ENCODE measurements around the gene CROCC. TPM values are rescaled to one million over a fixed set of nuclear protein-coding genes. Genes with fewer than 3 reads are reported as not detected.

Gene CROCC
- total RNA-seq, 1 donor from 2014 or later: 26.2 TPM

DNA sequence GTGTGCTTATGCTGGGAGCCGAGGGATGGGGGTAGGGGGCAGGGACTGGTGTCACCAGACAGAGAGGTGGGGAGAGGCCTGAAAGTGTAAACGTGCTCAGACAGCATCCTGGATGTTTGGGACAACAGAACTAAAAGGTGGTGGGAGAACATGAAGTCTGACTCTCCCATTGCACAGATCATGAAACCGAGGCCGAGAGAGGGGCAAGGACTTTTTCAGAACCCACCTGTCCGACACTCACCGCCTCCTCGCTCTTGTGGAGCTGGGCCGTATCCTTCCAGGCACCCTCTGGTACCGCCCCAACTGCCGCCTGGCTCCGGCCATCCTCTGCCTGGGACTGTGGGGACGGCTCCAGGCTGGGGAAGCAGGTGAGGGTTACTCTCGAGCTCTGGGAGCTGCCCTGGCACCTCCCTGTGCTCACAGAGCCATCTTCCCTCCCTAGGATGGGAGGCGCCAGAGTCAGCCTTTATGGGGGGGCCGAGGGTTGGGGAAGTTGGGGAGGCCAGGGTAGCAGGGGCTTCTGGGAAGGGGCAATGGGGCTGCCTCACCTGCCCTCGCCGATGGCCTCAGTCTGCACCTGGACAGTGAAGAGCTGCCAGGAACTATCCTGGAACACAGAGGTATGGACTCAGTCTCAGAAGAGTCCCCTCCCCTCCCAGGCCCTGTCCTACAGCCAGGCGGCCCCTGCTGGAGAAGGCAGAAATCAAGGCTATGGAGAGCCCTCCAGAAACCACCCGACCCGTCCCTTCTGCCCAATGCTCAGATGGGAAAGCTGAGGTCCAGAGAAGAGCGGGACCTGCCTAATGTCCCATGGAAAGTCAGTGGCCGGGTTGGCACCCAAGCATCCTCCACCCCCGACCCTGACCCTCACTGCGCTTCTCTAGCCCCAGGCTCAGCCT, 83.0 kb downstream of the CROCC start:
- TF ChIP-seq, protein P1, sequence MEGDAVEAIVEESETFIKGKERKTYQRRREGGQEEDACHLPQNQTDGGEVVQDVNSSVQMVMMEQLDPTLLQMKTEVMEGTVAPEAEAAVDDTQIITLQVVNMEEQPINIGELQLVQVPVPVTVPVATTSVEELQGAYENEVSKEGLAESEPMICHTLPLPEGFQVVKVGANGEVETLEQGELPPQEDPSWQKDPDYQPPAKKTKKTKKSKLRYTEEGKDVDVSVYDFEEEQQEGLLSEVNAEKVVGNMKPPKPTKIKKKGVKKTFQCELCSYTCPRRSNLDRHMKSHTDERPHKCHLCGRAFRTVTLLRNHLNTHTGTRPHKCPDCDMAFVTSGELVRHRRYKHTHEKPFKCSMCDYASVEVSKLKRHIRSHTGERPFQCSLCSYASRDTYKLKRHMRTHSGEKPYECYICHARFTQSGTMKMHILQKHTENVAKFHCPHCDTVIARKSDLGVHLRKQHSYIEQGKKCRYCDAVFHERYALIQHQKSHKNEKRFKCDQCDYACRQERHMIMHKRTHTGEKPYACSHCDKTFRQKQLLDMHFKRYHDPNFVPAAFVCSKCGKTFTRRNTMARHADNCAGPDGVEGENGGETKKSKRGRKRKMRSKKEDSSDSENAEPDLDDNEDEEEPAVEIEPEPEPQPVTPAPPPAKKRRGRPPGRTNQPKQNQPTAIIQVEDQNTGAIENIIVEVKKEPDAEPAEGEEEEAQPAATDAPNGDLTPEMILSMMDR (IDR thresholded peaks at IDR 0.05; ENCODE audit: insufficient read depth, low read length, poor library complexity, severe bottlenecking): peak; percentile 5
- H3K27me3 ChIP-seq (ENCODE audit: control insufficient read depth, insufficient read depth, low read length): no peaks in the 10 kb centered on the region
- peaks cover 2% of the 10 kb centered on the region for H3K36me3 ChIP-seq (ENCODE audit: control insufficient read depth, insufficient read depth, low read length)
- H3K4me3 ChIP-seq (ENCODE audit: low read depth, low read length): no peak overlapping the region
- DNase-seq (ENCODE audit: low read depth): no peak

DNA sequence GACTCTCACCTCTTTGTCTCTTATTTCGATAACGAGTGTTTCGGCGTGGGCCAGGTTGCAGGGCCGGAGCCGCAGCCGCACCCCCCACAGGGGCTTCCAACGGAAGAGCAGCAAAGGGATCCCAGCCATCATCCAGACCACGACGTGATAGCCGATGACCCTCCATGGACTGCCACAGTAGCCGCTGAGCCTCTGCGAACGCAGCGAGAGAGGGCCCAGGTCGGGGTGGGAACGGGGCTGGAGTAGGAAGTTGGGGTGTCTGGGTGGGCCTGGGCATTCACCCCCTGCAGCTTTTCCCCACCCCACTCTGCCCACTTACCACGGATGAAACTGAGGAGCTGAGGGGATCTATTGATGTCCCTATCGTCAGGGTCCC, 83.6 kb downstream of the CROCC start:
- TF ChIP-seq, protein P1 (IDR thresholded peaks at IDR 0.05; ENCODE audit: insufficient read depth, low read length, poor library complexity, severe bottlenecking): no peak
- H3K4me3 ChIP-seq (ENCODE audit: low read depth, low read length): no peak overlapping the region
- H3K27me3 ChIP-seq (ENCODE audit: control insufficient read depth, insufficient read depth, low read length): no peaks in the 10 kb centered on the region
- H3K36me3 ChIP-seq (ENCODE audit: control insufficient read depth, insufficient read depth, low read length): peaks cover 2% of the 10 kb centered on the region
- no peak for DNase-seq (ENCODE audit: low read depth)

DNA sequence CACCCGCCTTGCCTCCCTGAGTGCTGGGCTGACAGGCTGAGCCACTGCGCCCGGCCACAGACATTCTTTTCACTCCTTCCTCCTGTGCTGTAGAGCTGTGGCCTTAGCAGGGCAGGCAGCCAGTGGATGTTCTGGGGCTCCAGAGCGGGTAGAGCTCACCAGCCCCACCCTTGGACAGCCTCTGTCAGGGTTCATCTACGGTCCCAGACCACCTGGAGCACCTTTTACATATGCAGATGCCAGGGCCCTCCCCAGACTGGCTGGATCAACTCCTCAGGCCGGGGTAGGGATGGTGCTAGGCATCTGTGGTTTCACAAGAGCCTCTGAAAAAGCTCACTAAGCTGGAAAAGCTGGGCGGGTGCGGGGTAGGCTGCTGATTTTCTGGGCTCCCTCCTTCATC, 85.4 kb downstream of the CROCC start:
- Histone ChIP-seq H3K4me3 (ENCODE audit: low read depth, low read length) (no peak overlapping the region), H3K27me3 (ENCODE audit: control insufficient read depth, insufficient read depth, low read length) (no peaks in the 10 kb centered on the region), H3K36me3 (ENCODE audit: control insufficient read depth, insufficient read depth, low read length) (no peaks in the 10 kb centered on the region)
- TF ChIP-seq, protein P1 (IDR thresholded peaks at IDR 0.05; ENCODE audit: insufficient read depth, low read length, poor library complexity, severe bottlenecking): no peak
- no peak for DNase-seq (ENCODE audit: low read depth)

DNA sequence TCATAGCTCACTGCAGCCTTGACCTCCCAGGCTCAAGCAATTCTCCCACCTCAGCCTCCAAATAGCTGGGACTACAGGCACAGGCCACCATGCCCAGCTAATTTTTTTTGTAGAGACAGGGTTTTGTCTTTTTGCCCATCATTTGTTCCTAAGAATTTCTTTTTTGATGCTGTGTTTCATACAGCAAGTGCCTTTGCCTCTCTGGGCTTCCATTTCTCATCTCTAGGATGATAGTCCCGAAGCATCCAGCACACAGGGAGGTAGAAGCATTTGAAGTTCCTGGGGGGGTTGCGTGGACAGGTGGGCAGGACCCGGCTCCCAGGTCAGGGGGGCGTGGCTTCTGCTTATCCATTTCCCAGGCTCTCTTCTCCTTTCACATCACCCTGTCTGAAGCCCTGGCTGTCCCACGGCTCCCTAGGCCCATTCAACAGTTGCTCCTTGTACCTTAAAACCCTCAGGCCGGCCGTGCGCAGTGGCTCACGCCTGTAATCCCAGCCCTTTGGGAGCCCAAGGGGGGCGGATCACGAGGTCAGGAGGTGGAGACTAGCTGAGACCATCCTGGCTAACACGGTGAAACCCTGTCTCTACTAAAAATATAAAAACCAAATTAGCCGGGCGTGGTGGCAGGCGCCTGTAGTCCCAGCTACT, 86.6 kb downstream of the CROCC start:
- Histone ChIP-seq H3K27me3 (ENCODE audit: control insufficient read depth, insufficient read depth, low read length) (no peaks in the 10 kb centered on the region), H3K4me3 (ENCODE audit: low read depth, low read length) (no peak overlapping the region), H3K36me3 (ENCODE audit: control insufficient read depth, insufficient read depth, low read length) (no peaks in the 10 kb centered on the region)
- no peak for DNase-seq (ENCODE audit: low read depth)
- TF ChIP-seq, protein P1 (IDR thresholded peaks at IDR 0.05; ENCODE audit: insufficient read depth, low read length, poor library complexity, severe bottlenecking): no peak

DNA sequence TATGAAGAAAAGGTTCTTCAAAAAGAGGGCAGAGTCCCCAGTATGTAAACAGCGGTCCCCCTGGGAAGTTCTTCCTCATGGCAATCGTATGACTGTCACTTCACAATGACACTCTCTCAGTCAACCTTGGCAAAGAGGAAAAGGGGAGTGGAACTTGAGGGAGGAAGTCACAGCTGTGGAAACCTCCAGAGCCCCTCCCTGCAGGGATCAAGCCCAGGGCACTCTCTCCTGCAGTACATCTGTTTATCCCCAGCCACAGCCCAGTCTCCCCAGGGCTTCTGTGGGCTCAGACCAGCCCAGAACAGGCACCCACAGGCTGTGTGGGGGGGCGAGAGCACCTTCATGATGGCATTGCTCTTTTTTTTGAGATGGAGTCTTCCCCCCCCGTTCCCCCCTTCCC, 88.0 kb downstream of the CROCC start:
- DNase-seq (ENCODE audit: low read depth): no peak
- TF ChIP-seq, protein P1 (IDR thresholded peaks at IDR 0.05; ENCODE audit: insufficient read depth, low read length, poor library complexity, severe bottlenecking): no peak
- no peaks in the 10 kb centered on the region for H3K36me3 ChIP-seq (ENCODE audit: control insufficient read depth, insufficient read depth, low read length)
- no peak overlapping the region for H3K4me3 ChIP-seq (ENCODE audit: low read depth, low read length)
- H3K27me3 ChIP-seq (ENCODE audit: control insufficient read depth, insufficient read depth, low read length): no peaks in the 10 kb centered on the region
